SK-N-SH (cell line): Measurements from ENCODE around the gene ABCF1. TPM values are rescaled to one million over a fixed set of nuclear protein-coding genes. Genes with fewer than 3 reads are reported as not detected.

Source experiments
- CTCF ChIA-PET: fragments of 300-600, 350-600 bp; formaldehyde crosslinking; extraction: SDS; loops from one replicate; lab custom pipeline; 2021; lab: Yijun Ruan, JAX
- POLR2A ChIA-PET: fragments of 350-600 bp; sonication (Branson Sonifier 250); formaldehyde crosslinking; extraction: SDS; loops from one replicate; lab custom pipeline; 2020; ENCODE audit warnings: antibody characterized with exemption, inconsistent platforms; lab: Yijun Ruan, JAX
- DNase-seq: peaks from one replicate; pipeline ENCODE4 v3.0.0; 2012
- H2AFZ ChIP-seq: fragments of 200-600 bp; sonication (generic); 2 replicates; pipeline ENCODE4 v1.8.1; 2016; ENCODE audit warnings: antibody characterized with exemption, mild to moderate bottlenecking, low read depth
- H3F3A ChIP-seq: fragments of 200-600 bp; sonication (generic); replicated peaks from 2 replicates; pipeline ENCODE3; 2016; ENCODE audit warnings: antibody characterized with exemption, mild to moderate bottlenecking; ENCODE audit not compliant: insufficient read depth
- H3K27ac ChIP-seq, 2 experiments: fragments of 200-500 bp in 1 of 2; fragments of 200-600 bp in 1 of 2; sonication (Bioruptor generic) in 1 of 2; sonication (generic), shearing (Covaris generic) in 1 of 2; 2 replicates each; pipeline versions ENCODE4 v1.5.1 to v1.6.1; 2014 to 2016; ENCODE audit warnings: low read depth in 2 of 2, inconsistent platforms in 1 of 2, low read length in 1 of 2, mild to moderate bottlenecking in 1 of 2, mixed read lengths in 1 of 2
- H3K27me3 ChIP-seq: fragments of 200-600 bp; sonication (generic), shearing (Covaris generic); 2 replicates; pipeline ENCODE4 v1.6.1; 2016; ENCODE audit warnings: mixed run types; ENCODE audit not compliant: insufficient read depth
- H3K36me3 ChIP-seq, 2 experiments: fragments of 200-500 bp in 1 of 2; fragments of 200-600 bp in 1 of 2; sonication (Bioruptor generic) in 1 of 2; sonication (generic) in 1 of 2; replicated peaks in 1 of 2; 2 replicates each; pipeline versions ENCODE3 to v1.5.1; 2014 to 2016; ENCODE audit warnings: low read length in 1 of 2, mild to moderate bottlenecking in 1 of 2; ENCODE audit not compliant: insufficient read depth in 2 of 2, control insufficient read depth in 1 of 2
- H3K4me1 ChIP-seq, 2 experiments: fragments of 200-500 bp in 1 of 2; fragments of 200-600 bp in 1 of 2; sonication (Bioruptor generic) in 1 of 2; sonication (generic), shearing (Covaris generic) in 1 of 2; 2 replicates each; pipeline versions ENCODE4 v1.5.1 to v1.6.1; 2014 to 2016; ENCODE audit warnings: low read depth in 1 of 2, low read length in 1 of 2, mixed run types in 1 of 2; ENCODE audit not compliant: insufficient read depth in 2 of 2, control insufficient read depth in 1 of 2
- H3K4me2 ChIP-seq: fragments of 200-600 bp; sonication (generic), shearing (Covaris generic); 2 replicates; pipeline ENCODE4 v1.6.1; 2017; ENCODE audit warnings: mixed run types
- H3K4me3 ChIP-seq, 2 experiments: fragments of 200-500 bp in 1 of 2; fragments of 200-600 bp in 1 of 2; sonication (Bioruptor generic) in 1 of 2; sonication (generic), shearing (Covaris generic) in 1 of 2; 2 replicates each; pipeline versions ENCODE4 v1.5.1 to v1.8.1; 2014 to 2016; ENCODE audit warnings: low read depth in 2 of 2, inconsistent platforms in 1 of 2, low read length in 1 of 2, mild to moderate bottlenecking in 1 of 2, mixed read lengths in 1 of 2, moderate library complexity in 1 of 2
- H3K79me2 ChIP-seq: fragments of 200-600 bp; sonication (generic); 2 replicates; pipeline ENCODE4 v1.8.1; 2017; ENCODE audit warnings: mild to moderate bottlenecking; ENCODE audit not compliant: insufficient read depth
- H3K9ac ChIP-seq: fragments of 200-600 bp; sonication (generic); 2 replicates; pipeline ENCODE4 v1.6.1; 2017; ENCODE audit warnings: mixed run types
- H3K9me2 ChIP-seq: fragments of 200-600 bp; sonication (generic); 2 replicates; pipeline ENCODE4 v1.6.1; 2017; ENCODE audit warnings: mixed run types
- H3K9me3 ChIP-seq: fragments of 200-600 bp; sonication (generic); 2 replicates; pipeline ENCODE4 v1.6.1; 2017; ENCODE audit warnings: mixed run types, mild to moderate bottlenecking, moderate library complexity
- H4K20me1 ChIP-seq: fragments of 200-600 bp; sonication (generic); 2 replicates; pipeline ENCODE4 v1.6.1; 2017; ENCODE audit warnings: mild to moderate bottlenecking, mixed run types; ENCODE audit not compliant: insufficient read depth
- CHD2 ChIP-seq: fragments of 150-350 bp; IDR thresholded peaks from 2 replicates; pipeline ENCODE4 v1.6.1; 2018; ENCODE audit warnings: low read length; ENCODE audit not compliant: partially characterized antibody
- CTCF ChIP-seq: fragments of 200-600 bp; sonication (generic); IDR thresholded peaks from 2 replicates; pipeline ENCODE4 v1.6.1; 2017; ENCODE audit warnings: antibody characterized with exemption, mild to moderate bottlenecking, moderate library complexity
- EP300 ChIP-seq, 2 experiments: IDR thresholded peaks; 2 replicates each; pipeline versions ENCODE4 v1.4.0 to v1.6.1; 2012; ENCODE audit warnings: borderline replicate concordance in 1 of 2, low read depth in 1 of 2, low read length in 1 of 2
- GABPA ChIP-seq: IDR thresholded peaks from 2 replicates; pipeline ENCODE4 v1.4.0; 2012; ENCODE audit warnings: low read depth, mild to moderate bottlenecking
- GATA2 ChIP-seq: sonication (generic); formaldehyde crosslinking; IDR thresholded peaks from 2 replicates; pipeline ENCODE4 v1.5.0; 2020; ENCODE audit warnings: mild to moderate bottlenecking, missing genetic modification reagents
- IRF3 ChIP-seq: fragments of 150-350 bp; IDR thresholded peaks from 2 replicates; pipeline ENCODE4 v1.6.1; 2016; ENCODE audit warnings: mild to moderate bottlenecking, low read depth, low read length
- MEF2A ChIP-seq: IDR thresholded peaks from 2 replicates; pipeline ENCODE4 v1.4.0; 2012; ENCODE audit warnings: low read depth, borderline replicate concordance
- MXI1 ChIP-seq: IDR thresholded peaks from 2 replicates; pipeline ENCODE4 v1.6.1; 2012; ENCODE audit warnings: mild to moderate bottlenecking, low read depth, low read length, improper control_type of control experiment
- NFIC ChIP-seq: IDR thresholded peaks from 2 replicates; pipeline ENCODE4 v1.4.0; 2012; ENCODE audit warnings: borderline replicate concordance
- NRF1 ChIP-seq: IDR thresholded peaks from 2 replicates; pipeline ENCODE4 v1.6.1; 2012; ENCODE audit warnings: low read depth, mild to moderate bottlenecking, low read length
- RAD21 ChIP-seq: IDR thresholded peaks from 2 replicates; pipeline ENCODE4 v1.6.1; 2012; ENCODE audit warnings: mild to moderate bottlenecking, low read length
- RCOR1 ChIP-seq: fragments of 150-350 bp; IDR thresholded peaks from 2 replicates; pipeline ENCODE4 v1.6.1; 2017; ENCODE audit warnings: antibody characterized with exemption, low read length
- RXRA ChIP-seq: IDR thresholded peaks from 2 replicates; pipeline ENCODE4 v1.4.0; 2012; ENCODE audit warnings: low read depth, mild to moderate bottlenecking, borderline replicate concordance
- SIN3A ChIP-seq: IDR thresholded peaks from 2 replicates; pipeline ENCODE4 v1.6.1; 2012; ENCODE audit warnings: low read depth, mild to moderate bottlenecking, low read length, moderate library complexity, borderline replicate concordance
- SMC3 ChIP-seq: IDR thresholded peaks from 2 replicates; pipeline ENCODE4 v1.6.1; 2012; ENCODE audit warnings: low read depth, low read length, improper control_type of control experiment
- USF1 ChIP-seq: IDR thresholded peaks from 2 replicates; pipeline ENCODE4 v1.4.0; 2012; ENCODE audit warnings: low read depth, borderline replicate concordance
- USF2 ChIP-seq: fragments of 150-350 bp; IDR thresholded peaks from 2 replicates; pipeline ENCODE4 v1.6.1; 2017; ENCODE audit warnings: antibody characterized with exemption, low read length, low read depth, borderline replicate concordance
- YY1 ChIP-seq: IDR thresholded peaks from 2 replicates; pipeline ENCODE4 v1.4.0; 2012; ENCODE audit warnings: low read depth, mild to moderate bottlenecking
- WGBS: methylation state at CpG from one replicate; pipeline ENCODE4 v1.1.6; 2017; ENCODE audit warnings: low lambda C conversion rate; 5-methylcytosine and 5-hydroxymethylcytosine counted together
- polyA plus RNA-seq, 3 experiments: library from polyadenylated mRNA; depleted of rRNA; stranded (reverse); fragments of >200 nt; gene quantifications; 2 replicates each; pipeline ENCODE4 v1.2.3, GENCODE V29; 2012

Gene ABCF1
- polyA plus RNA-seq, 1 of the 3 experiments (the other 2 are of a cell fraction) = 53.4 TPM

GRCh38 chr6:30542915-30543314 lies 28.3 kb upstream of the ABCF1 start:
- Histone ChIP-seq H3K9me3 (no peaks in the 10 kb centered on the region), H3F3A (peaks cover 8% of the 10 kb centered on the region), H4K20me1 (no peaks in the 10 kb centered on the region), H3K9ac (no peak overlapping the region), H3K79me2 (no peaks in the 10 kb centered on the region), H3K4me3 (no peak overlapping the region), H3K36me3 (peaks cover 0 to 26% of the 10 kb centered on the region in 2 experiments), H3K27ac (no peak overlapping the region), H2AFZ (no peak overlapping the region), H3K4me2 (no peak overlapping the region), H3K9me2 (no peaks in the 10 kb centered on the region), H3K27me3 (no peaks in the 10 kb centered on the region), H3K4me1 (peaks cover 3 to 5% of the 10 kb centered on the region in 2 experiments; a peak in 1 of 4 replicates)
- ChIA-PET CTCF (interaction anchor here (0.7 to 11.3 kb wide), 10 partner anchors 12 to 544 kb away, joined by 3 to 203 read pairs (median 11); partner anchors contain the start of genes GNL1, HLA-E and PRR3), POLR2A (no interaction called here)
- TF ChIP-seq USF2 (no peak), EP300 (IDR thresholded peaks at IDR 0.05; ENCODE audit: borderline replicate concordance in 1 of 2, low read depth in 1 of 2, low read length in 1 of 2) (no peak), NRF1 (no peak), MXI1 (no peak), IRF3 (no peak), CTCF (peak; percentile 21; the same call in 1 of the 2 replicates), RXRA (no peak), NFIC (no peak), YY1 (no peak)
- WGBS = 79% methylated on average over 1 of the region's 1 CpG
- DNase-seq = no peak

GRCh38 chr6:30543821-30544220 lies 27.4 kb upstream of the ABCF1 start:
- no peak for DNase-seq
- Histone ChIP-seq H2AFZ (no peak overlapping the region), H3K9me2 (no peaks in the 10 kb centered on the region), H3K79me2 (no peaks in the 10 kb centered on the region), H3K9me3 (no peaks in the 10 kb centered on the region), H3K9ac (no peak overlapping the region), H3F3A (peaks cover 8% of the 10 kb centered on the region), H3K4me3 (no peak overlapping the region), H3K4me1 (peaks cover 3 to 5% of the 10 kb centered on the region in 2 experiments; a peak in 1 of 4 replicates), H3K4me2 (no peak overlapping the region), H3K27me3 (no peaks in the 10 kb centered on the region), H3K36me3 (peaks cover 2 to 29% of the 10 kb centered on the region in 2 experiments), H4K20me1 (no peaks in the 10 kb centered on the region), H3K27ac (no peak overlapping the region)
- CTCF ChIA-PET = interaction anchor here (1.0 to 11.3 kb wide), 20 partner anchors 11 to 543 kb away, joined by 3 to 203 read pairs (median 7); partner anchors contain the start of genes GNL1, HLA-E and PRR3
- POLR2A ChIA-PET = no interaction called here
- 90% methylated on average over 3 of the region's 3 CpGs for WGBS
- TF ChIP-seq SIN3A = no peak
- TF ChIP-seq RXRA = no peak
- TF ChIP-seq SMC3 = no peak
- no peak for TF ChIP-seq GABPA
- TF ChIP-seq RCOR1 = no peak
- TF ChIP-seq IRF3 = no peak
- TF ChIP-seq USF1 = no peak
- TF ChIP-seq RAD21 = no peak
- no peak for TF ChIP-seq CHD2
- TF ChIP-seq CTCF = no peak
- TF ChIP-seq MEF2A = no peak
- TF ChIP-seq GATA2 (CRISPR knock-in tag) = no peak
- no peak for TF ChIP-seq NFIC
